Activated CD4-positive, alpha-beta T cell treated with anti-CD3 and anti-CD28 coated beads, Interleukin-2, amount 50 U/mL, for 16 hours (primary cell): ENCODE measurements around the gene SF3B5.
"Not testable (repeated sequence)": the region's sequence is repeated elsewhere in the genome, so short reads cannot be mapped to it uniquely, and the experiment has no call there.

Source experiments
- DNase-seq: peaks from one replicate; pipeline ENCODE4 v3.0.0-alpha.2; 2020

SF3B5 gene

DNA sequence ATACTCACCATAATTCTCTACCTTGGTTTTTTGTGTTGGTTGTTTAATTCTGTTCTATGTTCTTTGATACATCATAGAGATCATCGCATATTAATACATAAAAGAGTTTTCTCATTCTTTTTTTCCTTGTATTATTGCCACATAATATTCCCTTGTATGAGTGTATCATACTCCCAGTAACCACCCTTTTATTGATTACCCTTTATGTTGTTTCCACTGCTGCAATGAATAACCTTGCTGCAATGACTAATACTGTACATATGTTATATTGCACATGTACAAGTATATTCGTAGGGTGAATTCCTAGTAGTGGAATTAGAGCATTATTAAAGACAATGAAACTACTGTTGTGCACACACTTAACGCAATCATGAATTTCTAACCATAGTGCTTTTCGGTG, 9.1 kb upstream of the SF3B5 start:
- DNase-seq, result no peak

GRCh38 chr6:144103026-144103563, 7.7 kb upstream of the SF3B5 start:
- no peak for DNase-seq

- no peak for DNase-seq
These were observed 3.6 kb upstream of the SF3B5 start for GRCh38 chr6:144098993-144099392.

GRCh38 chr6:144094731-144095133, 641 bp downstream of the SF3B5 start:
- peak; percentile 2 for DNase-seq

DNA sequence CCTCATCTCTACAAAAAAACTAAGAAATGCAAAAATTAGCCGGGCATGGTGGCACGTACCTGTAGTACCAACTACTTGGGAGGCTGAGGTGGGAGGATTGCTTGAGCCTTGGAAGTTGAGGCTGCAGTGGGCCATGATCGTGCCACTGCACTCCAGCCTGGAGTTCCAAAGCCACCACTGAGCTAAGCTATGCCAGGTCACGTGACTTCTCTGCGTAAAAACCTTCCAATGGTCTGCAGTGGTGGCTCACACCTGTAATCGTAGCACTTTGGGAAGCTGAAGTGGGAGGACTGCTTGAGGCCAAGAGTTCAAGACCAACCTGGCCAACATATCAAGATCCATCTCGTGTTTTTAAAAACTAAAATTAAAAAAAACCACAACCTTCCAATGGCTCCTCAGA, 1.7 kb downstream of the SF3B5 start:
- no peak for DNase-seq

DNA sequence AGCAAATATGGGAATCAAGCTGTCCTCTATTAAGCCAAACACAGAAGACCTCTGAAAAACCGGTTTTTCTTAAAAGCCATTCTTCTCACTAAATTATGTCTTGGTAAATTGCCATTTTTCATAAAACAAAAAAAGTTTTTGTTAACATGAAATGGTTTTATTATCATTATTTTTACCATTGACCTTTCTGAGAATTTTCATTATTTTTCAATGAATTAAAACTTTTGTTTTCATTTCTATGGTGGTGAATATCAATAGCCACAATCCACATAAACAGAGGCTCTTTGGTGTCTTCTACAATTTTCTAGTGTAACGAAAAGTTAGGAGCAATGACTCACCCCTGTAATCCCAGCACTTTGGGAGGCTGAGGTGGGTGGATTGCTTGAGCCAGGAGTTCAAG, 2.1 kb downstream of the SF3B5 start:
- DNase-seq, result no peak

- DNase-seq, result no peak
These were observed 5.0 kb downstream of the SF3B5 start for GRCh38 chr6:144090384-144090783.

GRCh38 chr6:144087789-144088426, 7.5 kb downstream of the SF3B5 start:
- no peak for DNase-seq

- DNase-seq, result no peak
These were observed 8.4 kb downstream of the SF3B5 start for GRCh38 chr6:144086959-144087358.

GRCh38 chr6:144083172-144083571, 12.2 kb downstream of the SF3B5 start:
- DNase-seq, result no peak

DNA sequence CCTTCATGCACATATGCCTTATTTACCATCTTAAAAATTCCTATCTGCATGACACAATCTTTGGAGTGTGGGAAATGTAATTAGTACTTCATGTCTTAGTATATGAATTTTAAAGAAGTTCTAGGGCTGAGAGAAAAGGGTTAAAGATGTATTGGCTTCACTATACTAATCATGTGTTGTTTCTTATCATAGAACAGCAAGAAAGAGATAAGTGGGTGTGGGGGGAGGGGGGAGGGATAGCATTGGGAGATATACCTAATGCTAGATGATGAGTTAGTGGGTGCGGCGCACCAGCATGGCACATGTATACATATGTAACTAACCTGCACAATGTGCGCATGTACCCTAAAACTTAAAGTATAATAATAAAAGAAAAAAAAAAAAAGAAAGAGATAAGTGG, 13.0 kb downstream of the SF3B5 start:
- DNase-seq, result not testable (repeated sequence)

- no peak for DNase-seq
These were observed 17.5 kb downstream of the SF3B5 start for GRCh38 chr6:144077871-144078270.

GRCh38 chr6:144075875-144076274, 19.5 kb downstream of the SF3B5 start:
- no peak for DNase-seq

- no peak for DNase-seq
These were observed 20.2 kb downstream of the SF3B5 start for GRCh38 chr6:144075187-144075586.

DNA sequence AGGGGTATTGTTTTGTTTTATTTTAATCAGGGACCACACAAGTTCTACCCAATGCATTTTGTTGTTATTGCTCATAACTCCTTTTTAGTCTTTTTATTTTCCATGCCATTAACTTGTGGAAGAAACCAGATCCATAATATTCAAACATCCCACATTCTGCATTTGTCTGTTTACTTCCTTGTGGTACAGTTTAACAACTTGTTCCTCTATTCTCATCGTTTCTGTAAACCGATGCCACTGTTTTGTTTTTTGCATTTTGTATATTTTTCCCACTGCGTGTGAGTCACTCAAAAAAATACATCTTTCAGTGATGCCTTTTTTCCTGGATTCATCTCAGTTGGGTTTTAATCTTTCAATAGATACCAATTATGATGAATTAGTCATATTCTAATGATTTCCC, 22.3 kb downstream of the SF3B5 start:
- DNase-seq, result no peak

DNA sequence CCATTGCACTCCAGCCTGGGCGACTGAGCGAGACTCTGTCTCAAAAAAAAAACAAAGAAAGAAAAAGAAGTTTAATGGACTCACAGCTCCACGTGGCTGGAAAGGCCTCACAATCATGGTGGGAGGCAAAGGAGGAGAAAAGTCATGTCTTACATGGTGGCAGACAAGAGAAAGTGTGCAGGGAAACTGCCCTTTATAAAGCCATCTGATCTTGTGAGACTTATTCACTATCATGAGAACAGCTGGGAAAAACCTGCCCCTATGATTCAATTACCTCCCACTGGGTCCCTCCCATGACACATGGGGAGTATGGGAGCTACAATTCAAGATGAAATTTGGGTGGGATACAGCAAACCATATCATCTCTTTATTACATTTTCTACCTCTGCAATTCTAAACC, 25.9 kb downstream of the SF3B5 start:
- DNase-seq, result no peak

GRCh38 chr6:144068794-144069193, 26.6 kb downstream of the SF3B5 start:
- DNase-seq, result no peak

DNA sequence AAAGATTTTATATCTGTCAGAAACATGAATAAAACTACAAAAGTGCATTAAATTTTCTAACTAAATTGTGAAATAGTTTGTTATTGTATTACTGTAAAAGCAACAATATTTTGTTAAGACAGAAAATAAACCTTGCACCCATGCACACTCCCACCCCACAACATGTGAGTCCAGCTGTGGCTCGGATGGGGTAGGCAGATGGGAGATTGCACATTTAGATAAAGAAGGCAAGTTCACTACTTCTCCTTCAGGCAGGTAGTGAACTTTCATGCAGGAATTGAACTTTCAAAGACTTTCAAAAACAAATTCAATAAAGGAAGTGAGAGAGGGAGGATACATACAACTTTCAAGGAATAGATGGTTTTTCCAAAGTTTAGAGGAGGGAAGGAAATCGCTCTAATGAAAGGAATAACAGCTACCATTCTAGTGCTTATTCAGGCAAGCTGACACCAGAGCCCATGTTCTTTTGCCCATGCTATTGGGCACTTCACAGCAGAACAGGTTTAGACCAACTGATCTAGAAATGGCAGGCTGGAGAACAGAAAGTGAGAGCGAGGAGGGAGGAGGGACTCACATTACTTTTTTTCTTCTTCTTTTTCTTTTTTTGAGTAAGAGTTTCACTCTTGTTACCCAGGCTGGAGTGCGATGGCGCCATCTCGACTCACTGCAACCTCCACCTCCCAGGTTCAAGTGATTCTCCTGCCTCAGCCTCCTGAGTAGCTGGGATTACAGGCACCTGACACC, 28.5 kb downstream of the SF3B5 start:
- DNase-seq, result peak; percentile 63

DNA sequence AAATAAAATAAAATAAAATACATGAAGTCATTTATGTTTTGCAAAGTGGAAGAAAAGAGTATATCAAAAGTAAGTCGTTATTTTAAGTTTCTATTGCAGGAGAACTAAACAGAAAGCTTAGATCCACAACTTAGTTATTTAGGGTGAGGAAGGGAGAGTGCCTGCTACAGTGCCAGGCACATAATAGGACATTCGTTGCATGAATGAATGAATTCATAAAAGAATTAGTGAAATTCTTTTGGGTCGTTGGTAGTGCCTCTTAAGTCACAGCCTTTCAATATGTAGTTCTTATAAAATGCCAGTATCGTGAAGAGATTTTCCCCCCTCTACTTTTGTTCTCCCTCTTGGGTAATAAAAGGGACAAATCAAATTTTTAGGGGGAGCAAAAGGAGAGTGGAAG, 29.1 kb downstream of the SF3B5 start:
- no peak for DNase-seq

DNA sequence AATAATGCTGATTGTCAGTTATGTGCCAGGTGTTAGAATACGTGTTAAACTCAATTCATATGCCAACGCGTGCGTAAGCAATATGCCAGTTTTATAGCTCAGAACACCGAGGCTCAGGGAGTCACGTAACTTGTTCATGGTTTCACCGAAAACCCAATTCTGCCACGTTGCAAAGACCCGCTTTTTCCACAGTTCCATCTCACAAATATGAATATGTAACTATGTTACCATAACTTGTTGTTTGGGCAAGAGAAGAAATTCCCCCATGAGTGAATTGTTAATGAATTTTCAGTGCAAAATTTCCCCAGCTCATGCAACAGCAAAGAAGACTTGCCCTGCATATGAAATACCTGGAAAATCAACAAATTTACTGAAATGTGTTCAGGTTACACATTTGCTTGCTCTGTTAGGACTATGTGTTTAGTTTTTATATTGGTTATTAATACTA, 30.1 kb downstream of the SF3B5 start:
- no peak for DNase-seq

DNA sequence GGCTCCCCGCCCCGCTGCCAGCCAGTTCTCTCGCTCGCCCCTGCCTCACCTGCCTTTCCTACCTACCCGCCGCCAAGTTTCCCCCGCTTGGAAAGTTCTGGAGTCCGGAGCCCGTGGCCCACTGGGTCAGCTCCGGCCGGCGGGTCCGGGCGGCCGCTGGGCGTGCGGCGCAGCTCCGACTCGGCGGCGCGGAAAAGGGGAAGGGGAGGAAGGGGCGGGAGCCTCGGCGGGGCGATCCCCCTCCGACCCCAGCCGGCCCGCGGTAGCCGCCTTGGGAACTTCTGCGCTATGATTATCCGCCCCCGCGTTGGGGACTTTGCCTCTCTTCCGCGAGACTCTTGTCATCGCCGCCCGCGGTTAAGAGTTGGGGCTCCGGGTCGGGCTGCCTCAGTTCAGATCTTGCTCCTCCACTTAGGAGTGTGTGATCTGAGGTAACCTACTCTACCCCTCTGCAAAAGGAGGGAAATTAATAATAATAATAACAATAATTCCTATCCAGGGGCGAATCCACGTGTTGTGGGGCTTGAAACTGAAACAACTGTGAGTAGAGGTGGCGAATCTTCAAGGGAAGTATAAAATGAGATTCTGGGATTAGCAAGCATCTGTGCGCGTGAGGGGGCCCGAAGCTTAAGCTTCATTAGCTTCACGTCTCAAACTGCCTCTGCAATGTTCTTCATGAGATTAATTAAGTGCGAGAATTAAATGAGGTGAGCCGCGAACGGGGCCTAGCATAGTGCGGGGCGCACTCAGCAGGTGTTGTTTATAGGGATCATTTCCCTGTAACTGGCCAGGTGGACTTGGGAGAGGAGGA, 30.8 kb downstream of the SF3B5 start:
- peak; percentile 60 for DNase-seq

DNA sequence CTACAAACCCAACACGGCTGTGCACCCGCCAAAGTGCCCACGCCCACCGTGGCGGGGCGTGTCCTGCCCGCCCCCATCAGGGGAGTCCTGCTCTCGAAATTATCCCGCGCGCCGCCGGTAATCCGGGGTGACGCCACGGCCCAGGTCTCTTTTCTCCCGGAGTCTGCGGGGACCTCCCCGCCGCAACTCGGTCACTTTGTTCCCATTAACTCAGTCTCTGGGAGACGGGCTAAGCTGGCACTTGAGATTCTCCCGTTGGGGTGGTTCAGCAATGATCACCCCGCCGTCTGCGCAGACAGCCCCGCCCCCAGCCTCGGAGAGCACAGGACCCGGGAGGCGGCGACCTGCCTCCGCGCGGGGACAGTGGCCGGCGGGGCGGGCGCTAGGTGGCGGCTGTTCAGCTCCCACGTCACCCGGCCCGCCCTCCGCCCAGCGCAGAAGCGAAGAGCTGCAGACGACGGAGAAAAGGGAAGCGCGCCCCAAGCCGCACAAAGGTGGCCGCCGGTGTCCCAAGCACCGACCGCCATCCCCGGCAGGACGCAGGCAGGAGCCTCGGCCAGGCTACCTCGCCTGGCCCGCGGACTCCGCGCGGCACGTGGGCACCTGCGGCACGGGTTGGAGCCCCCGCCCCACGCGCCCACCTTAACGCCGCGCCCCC, 31.5 kb downstream of the SF3B5 start:
- DNase-seq, result peak; percentile 90

GRCh38 chr6:144063246-144063743, 32.1 kb downstream of the SF3B5 start:
- DNase-seq, result no peak
